HG03060 (cell line): ENCODE results near the gene SLC9B2.

Experiments used
- ATAC-seq: cut with Tn5 transposase; IDR thresholded peaks from one replicate; pipeline ENCODE4 v1.9.1; 2021; ENCODE audit warnings: low read depth, moderate number of reproducible peaks; ENCODE audit not compliant: unreplicated experiment

Gene SLC9B2

GRCh38 chr4:103079621-103080020 is 3.1 kb upstream of the SLC9B2 start:
- no peak for ATAC-seq

DNA sequence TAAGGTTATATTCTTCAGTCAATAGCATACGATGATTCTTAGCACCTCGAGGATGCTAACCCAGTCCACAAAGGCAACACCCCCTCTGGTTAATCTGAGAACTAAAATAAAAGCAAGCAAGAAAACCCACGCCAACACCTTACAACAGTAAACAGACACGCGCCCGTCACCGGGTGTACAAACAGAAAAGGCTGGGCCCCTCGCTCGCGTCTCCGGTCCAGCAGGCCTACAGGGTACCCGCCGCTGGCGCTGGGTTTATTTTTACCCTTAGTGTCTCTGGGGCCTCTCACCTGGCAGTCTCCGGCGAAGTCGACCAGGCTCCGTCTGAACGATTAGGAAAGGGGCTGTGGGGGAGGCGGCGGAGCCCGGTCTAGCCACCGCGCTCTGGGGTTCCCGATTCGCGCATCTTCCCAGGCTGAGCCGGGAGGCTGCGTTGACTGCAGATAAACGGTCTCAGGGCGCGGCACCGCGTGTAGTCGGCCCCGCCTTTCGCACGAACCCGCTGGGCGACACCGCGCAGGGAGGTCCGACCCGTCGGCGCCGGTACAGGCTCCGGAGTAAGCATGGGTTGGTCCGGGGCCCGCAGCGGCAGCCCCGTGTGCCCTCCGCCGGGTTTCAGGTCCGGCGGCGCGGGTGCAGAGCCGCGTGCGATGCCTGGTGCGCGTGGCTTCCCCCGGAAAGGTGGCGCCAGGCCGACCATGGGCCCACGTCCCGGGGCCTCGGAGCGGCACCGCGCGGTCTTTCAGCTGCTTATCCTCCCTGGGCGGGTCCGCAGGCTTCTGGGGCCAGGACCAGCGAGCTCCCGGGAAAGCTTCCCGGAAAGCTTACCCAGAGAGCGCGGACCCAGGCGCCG is 441 bp downstream of the SLC9B2 start:
- ATAC-seq, result peak; percentile 26

DNA sequence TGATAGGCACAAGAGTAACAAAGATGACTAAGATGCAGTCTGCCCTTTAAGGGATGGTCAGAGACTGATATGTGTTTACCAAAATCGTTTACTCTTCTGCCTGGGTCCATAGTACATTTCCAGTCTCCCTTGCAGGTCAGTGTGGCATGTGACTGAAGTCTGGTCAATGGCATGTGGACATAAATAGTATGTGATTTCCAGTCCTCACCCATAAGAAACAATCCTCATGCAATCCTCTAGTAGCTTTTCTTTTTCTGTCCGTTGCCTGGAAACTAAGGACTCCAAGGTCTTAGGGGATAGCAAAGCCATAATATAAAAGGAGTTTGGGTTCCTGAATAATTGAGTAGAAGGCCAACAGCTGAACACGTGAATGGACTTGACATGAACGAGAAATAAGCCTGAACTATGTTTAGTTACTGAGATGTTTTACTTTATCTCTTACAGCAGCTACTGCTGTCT is 1.1 kb downstream of the SLC9B2 start:
- ATAC-seq, result no peak

DNA sequence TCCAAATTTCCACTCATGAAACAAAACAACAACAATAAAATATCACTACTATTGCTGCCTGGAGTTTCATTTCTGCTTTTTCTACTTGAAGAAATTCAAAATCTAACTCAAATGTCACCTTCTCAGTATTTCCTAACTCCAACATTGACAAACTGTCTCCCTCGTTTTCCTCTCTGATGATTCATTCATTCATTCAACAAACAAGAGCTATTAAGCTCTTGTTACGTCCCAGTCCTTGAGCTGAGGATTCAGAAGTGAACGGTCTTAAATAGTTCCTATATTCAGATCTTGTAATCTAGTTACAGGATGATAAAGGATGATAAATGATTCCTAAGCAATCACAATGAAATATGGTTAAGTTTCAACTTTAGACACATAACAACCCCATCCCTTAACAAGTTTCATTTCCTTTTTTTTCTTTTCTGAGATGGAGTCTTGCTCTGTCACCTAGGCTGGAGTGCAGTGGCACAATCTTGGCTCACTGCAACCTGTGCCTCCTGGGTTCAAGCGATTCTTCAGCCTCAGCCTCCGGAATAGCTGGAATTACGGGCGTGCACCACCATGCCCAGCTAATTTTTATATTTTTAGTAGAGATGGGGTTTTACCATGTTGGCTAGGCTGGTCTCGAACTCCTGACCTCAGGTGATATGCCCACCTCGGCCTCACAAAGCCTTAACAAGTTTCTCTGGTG is 1.7 kb downstream of the SLC9B2 start:
- ATAC-seq, result peak; percentile 33

DNA sequence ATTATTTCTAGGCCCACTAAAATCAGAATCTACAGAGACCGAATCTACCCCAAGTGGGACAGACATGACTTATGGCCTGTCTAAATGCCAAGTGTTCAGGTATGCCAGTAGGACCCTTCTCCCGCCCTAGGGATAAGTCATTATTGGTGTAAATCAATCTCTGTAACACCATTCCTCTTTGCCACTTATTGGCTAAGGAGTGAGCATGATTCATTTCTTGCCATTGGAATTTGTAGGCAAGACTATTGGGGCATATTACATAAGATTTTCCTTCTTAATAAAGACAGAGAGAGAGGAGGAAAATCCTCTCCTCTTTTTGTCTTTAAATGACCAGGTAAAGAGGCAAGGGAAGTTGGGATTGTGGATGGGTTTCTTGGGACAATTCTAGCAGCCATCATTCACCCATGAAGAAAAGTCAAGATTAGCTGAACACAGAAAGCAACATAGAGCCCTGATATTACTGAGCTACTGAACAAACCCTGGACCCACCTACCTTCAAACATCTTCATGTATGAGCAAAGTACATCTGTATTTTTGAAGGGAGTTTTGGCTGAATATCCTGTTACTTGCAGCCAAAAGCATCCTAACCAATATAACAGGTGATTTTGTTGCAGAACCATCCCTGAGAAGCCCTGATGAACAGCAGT is 2.6 kb downstream of the SLC9B2 start:
- no peak for ATAC-seq

DNA sequence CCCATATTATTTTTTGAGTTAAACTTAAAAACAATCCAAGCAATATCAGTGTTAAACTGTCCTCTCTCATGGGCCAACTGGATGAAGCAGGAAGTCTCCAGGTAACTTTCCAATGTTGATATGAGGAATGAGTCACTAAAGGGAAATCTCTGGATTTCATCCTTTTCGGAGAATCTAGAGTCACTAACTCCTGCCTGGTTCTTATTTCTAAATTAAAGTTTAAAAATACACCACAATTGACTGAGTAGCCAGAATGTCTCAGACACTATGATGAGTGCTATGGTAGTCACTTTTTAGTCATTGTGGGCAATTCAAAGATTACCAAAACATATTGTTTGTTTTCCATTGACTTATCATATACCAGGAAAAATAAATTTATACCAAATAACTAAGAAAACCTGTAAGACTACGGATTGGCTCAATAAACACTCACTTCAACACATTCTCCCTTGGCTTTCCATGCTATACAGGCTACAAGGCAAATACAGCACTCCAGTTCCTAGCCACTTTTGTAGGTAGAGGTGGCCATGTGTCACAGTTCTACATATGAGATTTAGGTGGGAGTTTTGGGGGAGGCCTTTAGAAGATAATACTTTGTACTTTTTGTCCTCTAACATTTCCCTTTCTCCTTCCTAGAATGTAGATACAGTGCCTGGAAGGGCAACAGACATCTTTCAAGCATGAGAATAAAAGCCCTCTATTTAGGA is 8.6 kb downstream of the SLC9B2 start:
- no peak for ATAC-seq

DNA sequence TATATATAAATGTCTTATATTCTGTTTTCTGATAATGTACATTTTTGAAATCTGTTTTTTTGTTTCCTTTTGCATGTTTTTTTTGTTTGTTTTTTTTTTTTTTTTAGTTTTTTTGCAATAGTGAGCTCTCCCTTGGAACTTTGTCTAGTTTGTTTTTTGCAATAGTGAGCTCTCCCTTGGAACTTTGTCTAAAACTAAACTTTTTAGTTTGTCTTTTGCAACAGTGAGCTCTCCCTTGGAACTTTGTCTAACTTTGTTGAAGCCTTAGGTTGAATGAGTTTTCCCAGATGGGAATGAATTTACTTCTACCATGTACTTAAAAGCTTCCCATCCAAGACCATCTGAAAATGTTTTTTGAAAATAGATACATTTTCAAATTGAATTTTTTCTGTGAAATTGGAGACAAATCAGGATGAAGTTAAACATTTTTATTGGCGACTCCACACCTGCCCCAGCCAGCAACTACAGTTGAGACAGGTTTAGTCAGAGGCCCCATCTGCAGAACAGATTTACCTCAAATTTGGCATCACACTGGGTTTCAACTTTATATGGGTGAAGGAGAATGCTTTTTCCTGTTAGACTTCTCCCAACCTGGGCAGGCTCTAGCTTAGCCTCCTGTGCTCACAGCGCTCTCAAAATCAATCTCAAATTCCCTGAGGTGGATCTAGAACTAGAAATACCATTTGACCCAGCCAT is 16.0 kb downstream of the SLC9B2 start:
- ATAC-seq, result no peak

DNA sequence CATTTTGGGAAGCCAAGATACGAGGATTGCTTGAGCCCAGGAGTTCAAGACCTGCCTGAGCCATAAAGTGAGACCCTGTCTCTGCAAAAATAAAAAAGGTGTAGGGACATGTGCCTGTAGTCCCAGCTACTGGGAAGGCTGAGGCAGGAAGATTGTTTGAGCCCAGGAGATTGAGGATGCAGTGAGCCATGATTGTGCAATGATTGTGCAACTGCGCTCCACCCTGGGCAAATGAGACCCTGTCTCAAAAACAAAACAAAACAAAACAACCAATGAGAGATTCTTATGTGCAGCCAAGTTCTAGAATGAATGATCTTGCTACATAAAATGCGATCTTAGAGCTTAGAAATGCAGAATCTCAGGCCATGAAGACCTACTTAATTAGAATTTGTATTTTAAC is 22.5 kb downstream of the SLC9B2 start:
- no peak for ATAC-seq

DNA sequence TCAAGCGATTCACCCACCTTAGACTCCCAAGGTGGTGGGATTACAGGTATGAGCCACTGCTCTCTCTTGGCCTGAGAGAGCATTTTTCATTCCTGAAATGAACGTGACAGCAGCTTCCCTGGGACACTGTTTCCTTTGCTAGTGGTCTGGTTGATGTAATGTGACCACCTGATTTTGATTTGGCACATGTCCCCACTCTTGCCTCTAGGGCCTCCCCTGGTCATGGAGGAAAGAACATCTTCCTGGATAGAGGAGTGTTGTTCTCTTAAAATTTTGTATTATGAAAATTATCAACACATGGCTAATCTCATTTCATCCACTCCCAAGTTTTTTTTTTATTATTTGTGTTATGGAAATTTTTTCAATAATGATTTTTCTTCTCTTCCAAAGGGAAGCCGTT is 23.8 kb downstream of the SLC9B2 start:
- ATAC-seq, result no peak

DNA sequence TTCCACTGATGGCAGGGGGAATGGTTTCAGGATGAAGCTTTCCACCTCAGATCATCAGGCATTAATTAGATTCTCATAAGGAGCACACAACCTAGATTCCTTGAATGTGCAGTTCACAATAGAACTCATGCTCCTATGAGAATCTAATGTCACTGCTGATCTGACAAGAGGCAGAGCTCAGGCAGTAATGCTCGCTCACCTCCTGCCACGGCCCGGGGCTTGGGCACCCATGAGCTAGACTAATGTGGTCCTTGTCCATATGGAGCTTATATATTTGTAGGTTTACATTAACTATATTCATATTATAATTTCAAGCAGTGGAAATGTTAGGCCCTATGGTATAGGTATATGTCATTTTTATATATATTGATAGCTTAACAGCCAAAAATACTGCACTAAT is 24.4 kb downstream of the SLC9B2 start:
- ATAC-seq, result no peak

DNA sequence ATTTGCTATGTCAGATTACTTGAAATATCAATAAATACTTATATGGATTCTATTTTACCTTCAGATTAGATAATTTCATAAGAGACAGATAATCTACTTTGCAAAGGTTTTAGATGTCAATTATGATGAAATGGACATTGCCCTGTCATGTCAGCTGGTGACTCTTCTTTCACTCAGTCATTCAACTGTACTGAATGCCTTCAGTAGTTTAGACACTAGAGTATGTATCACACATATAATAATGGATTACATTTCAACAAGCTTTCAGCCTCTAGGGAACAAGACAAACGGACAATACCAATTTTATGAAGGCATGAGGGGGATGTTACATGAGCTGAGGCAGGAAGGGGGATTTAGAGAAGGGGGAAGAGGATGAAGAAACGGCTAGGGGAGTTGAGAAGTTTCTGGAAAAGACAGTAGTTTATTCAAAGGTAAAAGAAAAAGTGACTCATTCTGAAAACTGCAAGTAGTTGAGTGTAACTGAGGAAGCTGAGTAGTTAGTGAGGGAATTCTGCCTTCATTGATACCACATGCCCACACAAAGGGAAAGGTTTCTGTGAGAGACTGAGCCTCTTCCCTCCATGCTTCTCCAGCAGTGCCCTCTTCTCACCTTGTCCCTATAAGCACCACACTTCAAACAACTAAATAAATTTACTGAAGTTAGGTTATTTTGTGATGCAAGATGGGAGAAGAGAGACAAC is 25.7 kb downstream of the SLC9B2 start:
- no peak for ATAC-seq

DNA sequence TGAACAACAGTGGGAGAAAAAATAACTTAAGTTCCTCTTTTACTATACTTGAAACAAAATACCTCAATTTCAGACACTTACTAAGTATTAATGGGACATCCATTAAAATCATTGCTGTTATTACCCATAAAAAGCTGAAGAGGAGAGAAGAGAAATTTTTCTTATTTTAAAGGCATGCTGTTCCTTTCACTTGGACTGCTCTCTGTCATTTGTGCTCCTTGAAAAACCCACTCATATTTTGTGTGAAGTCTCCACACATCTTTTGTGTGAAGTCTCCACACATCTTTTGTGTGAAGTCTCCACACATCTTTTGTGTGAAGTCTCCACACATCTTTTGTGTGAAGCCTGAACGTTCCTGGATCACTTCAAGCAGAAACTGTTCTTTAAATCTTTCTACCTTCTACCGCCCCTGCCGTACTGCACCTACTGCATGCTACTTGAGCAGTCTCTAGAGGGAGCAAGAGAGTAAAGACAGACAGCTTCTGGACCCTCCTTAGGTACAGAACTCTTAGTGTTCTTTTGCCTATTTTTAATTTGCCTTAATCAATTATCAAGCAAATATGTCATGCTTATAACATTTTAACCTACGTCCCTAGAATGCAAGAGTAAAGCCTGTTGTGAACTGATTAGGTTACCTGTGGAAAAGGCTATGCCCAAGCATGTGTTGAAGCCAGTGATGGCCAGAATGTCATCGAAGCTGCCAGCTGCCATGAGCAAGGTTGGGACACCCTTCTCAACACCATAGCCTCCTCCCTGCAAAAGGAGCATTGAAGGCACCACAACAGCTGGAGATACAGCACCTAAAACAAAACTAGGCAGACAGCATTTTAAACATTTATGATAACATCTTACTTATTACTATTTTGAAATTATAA is 29.9 kb downstream of the SLC9B2 start:
- peak; percentile 82 for ATAC-seq

GRCh38 chr4:103044183-103044582 is 32.4 kb downstream of the SLC9B2 start:
- ATAC-seq, result no peak

GRCh38 chr4:103036169-103036568 is 40.4 kb downstream of the SLC9B2 start:
- no peak for ATAC-seq

GRCh38 chr4:103032574-103032973 is 44.0 kb downstream of the SLC9B2 start:
- ATAC-seq, result no peak

GRCh38 chr4:103030791-103031190 is 45.8 kb downstream of the SLC9B2 start:
- no peak for ATAC-seq

DNA sequence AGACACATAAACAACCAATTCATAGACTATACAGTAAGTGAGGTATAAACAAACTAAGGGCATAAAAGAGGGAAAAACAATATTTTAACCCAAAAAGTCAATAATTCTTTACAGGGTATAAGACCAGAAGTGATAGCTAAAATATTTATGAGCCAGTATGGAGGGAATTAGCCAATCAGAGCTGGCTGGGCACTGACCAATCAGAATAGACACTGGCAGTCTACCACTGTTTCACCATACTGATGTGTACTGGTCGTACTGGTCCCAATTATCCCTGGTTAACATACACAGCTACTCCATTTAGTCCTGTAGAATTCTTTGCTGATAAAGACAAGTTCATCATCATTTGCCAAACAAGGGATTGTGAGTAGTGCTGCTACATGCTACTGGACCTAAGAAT is 47.3 kb downstream of the SLC9B2 start:
- no peak for ATAC-seq

DNA sequence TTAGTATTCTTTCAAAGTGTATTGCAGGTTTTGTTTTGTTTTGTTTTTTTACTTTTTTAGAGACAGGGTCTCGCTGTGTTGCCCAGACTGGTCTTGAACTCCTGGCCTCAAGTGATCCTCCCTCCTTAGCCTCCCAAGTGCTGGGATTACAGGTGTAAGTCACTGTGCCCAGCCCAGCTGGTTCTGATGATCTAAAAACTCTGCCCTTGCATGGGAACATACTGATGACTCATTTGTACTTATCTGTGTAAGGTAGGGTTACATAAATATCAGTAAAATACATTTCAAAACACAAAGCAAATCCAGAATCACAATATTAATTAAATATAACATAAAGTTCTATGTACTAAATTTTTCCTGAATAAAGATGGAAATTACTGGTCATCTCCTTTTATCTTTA is 49.7 kb downstream of the SLC9B2 start:
- no peak for ATAC-seq

GRCh38 chr4:103024996-103025395 is 51.6 kb downstream of the SLC9B2 start:
- ATAC-seq, result no peak
